Prostate gland (tissue), 2 donors: ENCODE results near the gene TGFB1I1. TPM values are rescaled to one million over a fixed set of nuclear protein-coding genes. Genes with fewer than 3 reads are reported as not detected.

Experiments
- DNase-seq: peaks from one replicate; pipeline ENCODE4 v3.0.0-alpha.2; 2019; ENCODE audit warnings: low spot score
- H3K27ac ChIP-seq, 2 donors: fragments of 200-600 bp; sonication (generic); 2 replicates each; pipeline ENCODE4 v1.5.1; 2017 to 2019
- H3K27me3 ChIP-seq: fragments of 200-600 bp; sonication (generic); replicated peaks from 2 replicates; pipeline ENCODE4 v1.5.1; 2019; ENCODE audit not compliant: insufficient read depth
- H3K36me3 ChIP-seq, 2 donors: fragments of 200-600 bp; sonication (generic); 1 replicate in 1 of 2; 2 replicates in 1 of 2; pipeline versions ENCODE4 v1.5.1 to v1.8.1; 2017 to 2019
- H3K4me1 ChIP-seq: fragments of 200-600 bp; sonication (generic); replicated peaks from 2 replicates; pipeline ENCODE4 v1.5.1; 2019
- H3K4me3 ChIP-seq, 2 donors: fragments of 200-600 bp; sonication (generic); 2 replicates each; pipeline ENCODE4 v1.5.1; 2017 to 2019
- H3K9me3 ChIP-seq: fragments of 200-600 bp; sonication (generic); 2 replicates; pipeline ENCODE4 v1.5.1; 2017
- POLR2A ChIP-seq: fragments of 450-650 bp; IDR thresholded peaks from one replicate; pipeline ENCODE4 v1.6.1; 2016; ENCODE audit warnings: antibody characterized with exemption, mild to moderate bottlenecking
- POLR2AphosphoS5 ChIP-seq: sonication (generic); formaldehyde crosslinking; IDR thresholded peaks from one replicate; pipeline ENCODE4 v1.6.1; 2017; ENCODE audit warnings: antibody characterized with exemption
- WGBS: methylation state at CpG from one replicate; pipeline ENCODE4 v1.1.5; 2018; 5-methylcytosine and 5-hydroxymethylcytosine counted together
- intact Hi-C: fragments of 100-400 bp; cut with DNase I; formaldehyde crosslinking; loops from one replicate; pipeline ENCODE4 v1.14.2; 2022
- total RNA-seq, 2 donors: library from RNA; depleted of rRNA; stranded (reverse); fragments of >200 nt; gene quantifications; one replicate each; pipeline ENCODE4 v1.1.0, GENCODE V29; 2016
- TF ChIP-seq, protein P1 (sequence below), 4 experiments: fragments of 200-600 bp in 2 of 4; fragments of 450-650 bp in 2 of 4; sonication (generic) in 2 of 4; IDR thresholded peaks; 1 replicate in 3 of 4; 2 replicates in 1 of 4; pipeline ENCODE4 v1.5.1; 2016 to 2019; ENCODE audit warnings: antibody characterized with exemption in 4 of 4, mild to moderate bottlenecking in 2 of 4, moderate library complexity in 2 of 4

Gene TGFB1I1
- total RNA-seq, 2 donors from 2014 or later: 62.0 to 115 TPM

DNA sequence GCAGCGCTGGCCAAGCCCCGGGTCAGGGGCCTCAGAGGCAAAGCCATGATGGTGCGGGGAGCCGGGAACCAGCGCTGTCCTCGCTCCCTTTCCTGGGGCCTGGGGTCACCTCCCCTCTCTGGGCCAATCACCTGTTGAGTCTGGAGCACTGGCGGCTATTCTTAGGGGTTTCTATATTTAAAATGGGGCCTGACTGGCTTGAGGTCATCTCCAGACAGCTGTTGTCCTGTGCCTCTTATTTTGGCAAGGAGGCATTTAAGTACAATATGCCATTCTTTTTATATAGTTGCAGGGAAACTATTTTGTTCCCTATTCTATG, 43.7 kb upstream of the TGFB1I1 start, which contains the start of gene COX6A2:
TSS of gene COX6A2 (minus strand) at position 82 of the 319 bp plus-strand sequence. CDS start at position 47, 35 bp downstream.
- Histone ChIP-seq H3K9me3 (no peaks in the 10 kb centered on the region), H3K36me3 (no peaks in the 10 kb centered on the region), H3K4me1 (no peaks in the 10 kb centered on the region), H3K4me3 (peak within 1 kb of the TSS; percentile 25 to 37), H3K27ac (no peak within 1 kb of the TSS), H3K27me3 (peaks cover 4% of the 10 kb centered on the region)
- intact Hi-C loops: no loop called here
- TF ChIP-seq, protein P1, sequence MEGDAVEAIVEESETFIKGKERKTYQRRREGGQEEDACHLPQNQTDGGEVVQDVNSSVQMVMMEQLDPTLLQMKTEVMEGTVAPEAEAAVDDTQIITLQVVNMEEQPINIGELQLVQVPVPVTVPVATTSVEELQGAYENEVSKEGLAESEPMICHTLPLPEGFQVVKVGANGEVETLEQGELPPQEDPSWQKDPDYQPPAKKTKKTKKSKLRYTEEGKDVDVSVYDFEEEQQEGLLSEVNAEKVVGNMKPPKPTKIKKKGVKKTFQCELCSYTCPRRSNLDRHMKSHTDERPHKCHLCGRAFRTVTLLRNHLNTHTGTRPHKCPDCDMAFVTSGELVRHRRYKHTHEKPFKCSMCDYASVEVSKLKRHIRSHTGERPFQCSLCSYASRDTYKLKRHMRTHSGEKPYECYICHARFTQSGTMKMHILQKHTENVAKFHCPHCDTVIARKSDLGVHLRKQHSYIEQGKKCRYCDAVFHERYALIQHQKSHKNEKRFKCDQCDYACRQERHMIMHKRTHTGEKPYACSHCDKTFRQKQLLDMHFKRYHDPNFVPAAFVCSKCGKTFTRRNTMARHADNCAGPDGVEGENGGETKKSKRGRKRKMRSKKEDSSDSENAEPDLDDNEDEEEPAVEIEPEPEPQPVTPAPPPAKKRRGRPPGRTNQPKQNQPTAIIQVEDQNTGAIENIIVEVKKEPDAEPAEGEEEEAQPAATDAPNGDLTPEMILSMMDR (IDR thresholded peaks at IDR 0.05): no peak
- no peak for TF ChIP-seq POLR2AphosphoS5
- TF ChIP-seq POLR2A: no peak
- no peak for DNase-seq
- 69% methylated on average over 5 of the region's 7 CpGs for WGBS

DNA sequence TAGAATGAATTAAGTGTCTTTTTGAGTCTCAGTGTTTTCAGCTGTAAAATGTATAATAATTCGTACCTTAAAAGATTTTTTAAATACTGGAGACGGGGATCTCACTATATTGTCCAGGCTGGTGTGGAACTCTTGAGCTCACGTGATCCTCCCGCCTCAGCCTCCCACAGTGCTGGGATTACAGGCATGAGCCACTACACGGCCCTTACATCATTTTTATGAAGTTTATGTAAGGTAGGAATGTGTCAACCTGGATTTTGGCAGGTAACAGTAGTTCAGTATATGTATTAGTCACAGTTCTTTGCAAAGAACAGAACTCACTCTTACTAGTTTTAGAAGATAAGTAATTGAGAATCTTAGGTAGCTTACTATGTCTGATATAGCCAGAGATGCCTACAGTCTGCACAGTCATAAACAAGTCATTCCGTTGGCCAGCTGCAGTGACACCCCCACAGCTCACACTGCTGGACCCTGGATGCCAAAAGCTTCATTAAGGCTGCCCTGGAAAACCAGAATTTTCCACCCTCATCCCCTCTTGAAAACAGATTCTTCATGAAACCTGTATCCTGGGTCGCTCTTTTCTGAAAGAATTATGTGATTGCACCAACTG, 43.2 kb upstream of the TGFB1I1 start:
- H3K36me3 ChIP-seq: no peaks in the 10 kb centered on the region
- no peaks in the 10 kb centered on the region for H3K4me1 ChIP-seq
- no peaks in the 10 kb centered on the region for H3K9me3 ChIP-seq
- intact Hi-C loops: no loop called here
- H3K4me3 ChIP-seq: no peak overlapping the region
- H3K27ac ChIP-seq: no peak overlapping the region
- WGBS: 71% methylated on average over 7 of the region's 7 CpGs
- no peak for DNase-seq
- TF ChIP-seq, protein P1 (IDR thresholded peaks at IDR 0.05): no peak
- TF ChIP-seq POLR2AphosphoS5 (no peak), POLR2A (no peak)
- H3K27me3 ChIP-seq: peaks cover under 1% of the 10 kb centered on the region

DNA sequence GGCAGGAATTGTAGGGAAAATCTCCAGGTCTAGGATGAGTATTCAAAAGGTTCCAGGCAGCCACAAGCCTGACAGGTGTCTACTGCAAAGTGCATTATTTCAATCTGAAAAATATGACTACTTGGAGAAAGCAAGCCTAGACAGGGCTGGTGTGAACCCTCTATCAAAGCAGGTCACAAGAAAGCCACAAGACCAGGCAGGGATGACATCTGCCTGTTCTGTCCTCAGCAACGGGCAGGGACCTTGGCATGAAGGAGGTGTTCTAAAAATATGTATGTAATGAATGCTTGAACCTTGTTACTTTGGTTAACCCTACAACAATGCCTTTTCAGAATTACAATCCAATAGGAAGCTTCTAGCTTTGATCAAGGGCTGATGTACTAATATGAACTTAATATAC, 42.6 kb upstream of the TGFB1I1 start:
- 22% methylated on average over 1 of the region's 1 CpG for WGBS
- intact Hi-C loops: no loop called here
- H3K27ac ChIP-seq: no peak overlapping the region

DNA sequence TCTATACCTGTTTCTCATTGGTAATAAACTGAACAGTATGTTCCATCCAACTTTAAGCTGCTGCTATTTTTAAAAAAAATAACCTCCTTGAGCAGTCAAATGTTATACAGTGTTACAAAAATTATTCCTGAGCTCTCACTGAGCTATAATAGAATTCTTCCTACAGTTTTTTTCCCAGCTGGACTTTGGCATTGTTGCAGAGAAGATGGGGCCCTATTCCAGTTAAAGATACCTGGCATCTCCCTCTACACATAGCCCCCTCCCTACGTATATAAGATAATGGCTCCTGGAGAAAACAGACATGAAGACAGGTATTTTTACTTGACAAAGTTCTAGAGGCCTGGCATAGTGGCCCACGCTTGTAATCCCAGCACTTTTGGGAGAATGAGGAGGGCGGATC, 42.2 kb upstream of the TGFB1I1 start:
- no peaks in the 10 kb centered on the region for H3K27me3 ChIP-seq
- no peak for DNase-seq
- H3K36me3 ChIP-seq: no peaks in the 10 kb centered on the region
- TF ChIP-seq, protein P1 (IDR thresholded peaks at IDR 0.05): no peak
- TF ChIP-seq POLR2A (no peak), POLR2AphosphoS5 (no peak)
- H3K27ac ChIP-seq: no peak overlapping the region
- intact Hi-C loops: no loop called here
- no peaks in the 10 kb centered on the region for H3K4me1 ChIP-seq
- H3K4me3 ChIP-seq: no peak overlapping the region
- 85% methylated on average over 3 of the region's 3 CpGs for WGBS
- no peaks in the 10 kb centered on the region for H3K9me3 ChIP-seq

More for the DNA sequence above, 42.6 kb upstream of the TGFB1I1 start:
- H3K4me3 ChIP-seq: no peak overlapping the region
- H3K36me3 ChIP-seq: no peaks in the 10 kb centered on the region
- H3K4me1 ChIP-seq: no peaks in the 10 kb centered on the region
- H3K9me3 ChIP-seq: no peaks in the 10 kb centered on the region
- DNase-seq: no peak
- H3K27me3 ChIP-seq: no peaks in the 10 kb centered on the region
- TF ChIP-seq, protein P1 (IDR thresholded peaks at IDR 0.05): no peak
- no peak for TF ChIP-seq POLR2AphosphoS5
- TF ChIP-seq POLR2A: no peak

DNA sequence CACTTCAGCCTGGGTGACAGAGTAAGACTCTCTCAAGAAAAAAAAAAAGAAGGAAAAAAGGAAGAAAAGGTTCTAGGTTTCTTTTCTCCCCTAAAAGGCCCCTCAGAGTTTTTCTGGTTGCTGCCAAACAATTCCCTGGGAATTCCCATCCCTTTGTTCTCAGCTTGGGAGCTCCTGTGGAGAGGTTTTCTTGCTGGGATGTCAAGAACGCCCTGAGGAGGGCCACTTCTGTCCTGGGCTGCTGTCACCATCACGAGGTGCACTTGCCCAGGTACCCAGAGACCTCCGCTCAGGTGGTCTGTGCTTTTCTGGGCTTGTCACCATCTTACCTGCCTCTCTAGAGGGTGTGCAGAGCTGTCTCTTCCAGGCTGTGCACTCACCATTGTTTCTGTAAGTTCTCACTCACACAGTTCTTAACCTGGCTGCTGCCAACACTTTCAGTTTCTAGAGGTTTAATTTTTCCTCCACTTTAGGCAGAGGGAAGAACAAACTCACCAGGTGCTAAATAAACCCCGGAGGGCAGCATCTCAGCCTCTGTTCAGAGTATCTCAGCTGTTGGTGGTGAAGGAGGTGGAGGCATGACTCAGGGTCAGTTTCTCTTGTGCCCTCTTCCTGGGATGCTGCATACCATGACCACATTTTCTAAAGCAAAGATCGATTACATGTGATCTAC, 41.4 kb upstream of the TGFB1I1 start:
- Histone ChIP-seq H3K9me3 (no peaks in the 10 kb centered on the region), H3K27ac (no peak overlapping the region), H3K4me3 (no peak overlapping the region), H3K27me3 (no peaks in the 10 kb centered on the region), H3K36me3 (no peaks in the 10 kb centered on the region), H3K4me1 (no peaks in the 10 kb centered on the region)
- TF ChIP-seq POLR2AphosphoS5 (no peak), POLR2A (no peak)
- TF ChIP-seq, protein P1 (IDR thresholded peaks at IDR 0.05): no peak
- 62% methylated on average over 5 of the region's 5 CpGs for WGBS
- DNase-seq: no peak
- intact Hi-C loops: no loop called here
